Neural crest cell (in vitro differentiated cells): ENCODE data around the gene EML1. TPM values are rescaled to one million over a fixed set of nuclear protein-coding genes. Genes with fewer than 3 reads are reported as not detected.
A peak's percentile ranks its signal among the peaks of the same experiment; 100 is the strongest.

Source experiments
- DNase-seq: peaks from one replicate; pipeline ENCODE4 v3.0.0; 2021; ENCODE audit warnings: low read depth, mixed read lengths, low spot score
- H3K27ac Mint-ChIP-seq: one replicate; pipeline ENCODE4 v1.8.0; 2021; ENCODE audit warnings: mild to moderate bottlenecking, mixed read lengths; ENCODE audit not compliant: unreplicated experiment
- H3K27me3 Mint-ChIP-seq: 2 replicates; pipeline ENCODE4 v1.8.0; 2021; ENCODE audit warnings: low read depth, mild to moderate bottlenecking, mixed read lengths
- H3K36me3 Mint-ChIP-seq: 2 replicates; pipeline ENCODE4 v1.8.0; 2021; ENCODE audit warnings: low read depth, mild to moderate bottlenecking, mixed read lengths
- H3K4me1 Mint-ChIP-seq: 2 replicates; pipeline ENCODE4 v1.8.0; 2021; ENCODE audit warnings: mixed read lengths
- H3K4me3 Mint-ChIP-seq: one replicate; pipeline ENCODE4 v1.8.0; 2021; ENCODE audit warnings: mild to moderate bottlenecking, mixed read lengths
- H3K9me3 Mint-ChIP-seq: 2 replicates; pipeline ENCODE4 v1.8.0; 2021; ENCODE audit warnings: mixed read lengths
- CTCF ChIP-seq: fragments of 200-600 bp; sonication (generic); conservative IDR thresholded peaks from 2 replicates; pipeline ENCODE4 v1.5.0; 2021; ENCODE audit warnings: antibody characterized with exemption, mild to moderate bottlenecking
- total RNA-seq: library from RNA; stranded (reverse); gene quantifications from 2 replicates; pipeline ENCODE4 v1.2.1, GENCODE V29; 2021

Gene EML1
- total RNA-seq, 1 donor from 2014 or later = 40.1 TPM

DNA sequence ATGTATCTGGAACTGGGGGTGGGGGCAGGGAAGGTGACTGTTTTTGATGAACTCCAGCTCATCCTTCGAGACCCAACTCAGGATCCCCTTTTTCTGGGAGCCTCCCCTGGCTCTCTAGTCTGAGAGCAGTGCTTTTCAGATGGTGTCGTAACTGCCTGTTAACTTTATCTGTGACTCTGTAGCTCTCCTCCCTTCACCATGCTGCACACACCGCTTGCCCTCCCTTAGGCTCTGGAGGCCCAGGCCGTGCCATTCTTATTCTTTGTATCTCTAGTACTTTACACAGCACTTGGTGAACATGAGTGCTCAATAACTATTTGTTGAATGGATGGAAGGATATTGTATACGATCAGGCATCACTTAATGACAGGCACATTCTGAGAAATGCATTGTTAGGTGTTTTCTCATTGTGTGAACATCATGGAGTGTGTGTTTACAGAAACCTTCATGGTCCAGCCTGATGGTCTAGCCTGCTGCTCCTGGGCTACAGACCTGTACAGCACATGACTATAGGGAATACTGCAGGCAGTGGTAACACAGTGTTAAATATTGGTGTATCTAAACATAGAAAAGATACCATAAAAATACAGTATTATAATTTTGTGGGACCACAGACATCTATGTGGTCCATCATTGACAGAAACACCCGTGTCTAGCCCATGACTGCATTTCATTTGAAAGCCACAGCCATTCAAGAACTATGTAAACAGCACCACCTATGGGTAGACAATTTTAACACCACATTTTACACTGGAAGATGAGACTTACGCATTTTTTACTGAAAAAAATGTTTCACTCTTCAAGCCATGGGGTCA is 91.8 kb downstream of the EML1 start:
- Mint-ChIP-seq H3K27ac (no peak overlapping the region), H3K4me3 (no peak overlapping the region), H3K4me1 (peaks cover 13% of the 10 kb centered on the region), H3K9me3 (no peaks in the 10 kb centered on the region), H3K36me3 (no peaks in the 10 kb centered on the region), H3K27me3 (no peaks in the 10 kb centered on the region)
- peak; percentile 91 for TF ChIP-seq CTCF
- no peak for DNase-seq

GRCh38 chr14:99885649-99885958 is 92.4 kb downstream of the EML1 start:
- no peak for DNase-seq
- Mint-ChIP-seq H3K27ac (no peak overlapping the region), H3K27me3 (no peaks in the 10 kb centered on the region), H3K36me3 (no peaks in the 10 kb centered on the region), H3K9me3 (no peaks in the 10 kb centered on the region), H3K4me1 (peaks cover 16% of the 10 kb centered on the region), H3K4me3 (no peak overlapping the region)
- no peak for TF ChIP-seq CTCF

DNA sequence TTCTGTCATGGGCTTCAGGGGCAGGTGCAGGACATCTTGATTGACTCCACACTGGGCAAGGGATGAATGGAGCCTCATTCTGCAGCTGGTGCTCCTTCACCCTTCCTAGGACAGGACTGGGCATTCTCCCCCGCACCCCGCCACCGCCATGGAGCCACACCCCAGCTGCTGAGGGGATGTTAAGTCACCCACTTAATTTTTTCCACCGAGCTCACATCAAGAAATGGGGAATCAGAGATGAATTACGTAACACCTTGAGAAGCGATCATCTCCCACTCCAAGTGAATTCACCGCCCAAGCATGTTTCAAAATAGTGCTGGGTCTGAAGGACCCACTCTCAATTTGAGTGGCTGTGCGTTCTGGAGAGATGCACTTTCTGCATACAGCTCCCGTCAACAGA is 94.2 kb downstream of the EML1 start:
- Mint-ChIP-seq H3K36me3 (no peaks in the 10 kb centered on the region), H3K27ac (no peak overlapping the region), H3K4me1 (peaks cover 26% of the 10 kb centered on the region), H3K9me3 (no peaks in the 10 kb centered on the region), H3K27me3 (no peaks in the 10 kb centered on the region), H3K4me3 (no peak overlapping the region)
- DNase-seq = no peak
- no peak for TF ChIP-seq CTCF

- Mint-ChIP-seq H3K4me3 (no peak overlapping the region), H3K9me3 (no peaks in the 10 kb centered on the region), H3K36me3 (no peaks in the 10 kb centered on the region), H3K27ac (no peak overlapping the region), H3K27me3 (no peaks in the 10 kb centered on the region), H3K4me1 (peaks cover 32% of the 10 kb centered on the region)
- TF ChIP-seq CTCF = no peak
- DNase-seq = no peak
Measured at GRCh38 chr14:99888149-99888548, 94.9 kb downstream of the EML1 start.

- Mint-ChIP-seq H3K9me3 (no peaks in the 10 kb centered on the region), H3K36me3 (no peaks in the 10 kb centered on the region), H3K4me3 (peak overlapping the region; percentile 25), H3K27me3 (no peaks in the 10 kb centered on the region), H3K4me1 (peaks cover 32% of the 10 kb centered on the region), H3K27ac (peak overlapping the region; percentile 81)
- no peak for TF ChIP-seq CTCF
- DNase-seq = no peak
Measured at GRCh38 chr14:99889268-99889667, 96.1 kb downstream of the EML1 start.
